B cell (primary cell): ENCODE data around the gene ZNF384. TPM values are rescaled to one million over a fixed set of nuclear protein-coding genes. Genes with fewer than 3 reads are reported as not detected.
A peak's percentile ranks its signal among the peaks of the same experiment; 100 is the strongest.

Experiments used
- ATAC-seq: fragments of 200-7000 bp; cut with Tn5 transposase; one replicate; pipeline ENCODE4 v1.10.0; 2021; ENCODE audit warnings: low read depth, mild to moderate bottlenecking, moderate number of reproducible peaks, moderate library complexity
- CTCF ChIA-PET: fragments of 350-600 bp; sonication (Branson Sonifier 250); formaldehyde crosslinking; loops from one replicate; lab custom pipeline; 2021; ENCODE audit warnings: antibody characterized with exemption, inconsistent platforms; lab: Charles Lee
- POLR2A ChIA-PET: fragments of 350-600 bp; sonication (Branson Sonifier 250); formaldehyde crosslinking; loops from one replicate; lab custom pipeline; 2021; ENCODE audit warnings: antibody characterized with exemption; lab: Charles Lee
- DNase-seq: peaks from one replicate; pipeline ENCODE4 v3.0.0; 2013
- H2AFZ ChIP-seq: 2 replicates; pipeline ENCODE4 v1.6.1; 2012; ENCODE audit warnings: mild to moderate bottlenecking, low read depth, low read length; ENCODE audit not compliant: insufficient read depth, poor library complexity, severe bottlenecking
- H3K27ac ChIP-seq, 2 donors: 1 replicate in 1 of 2; 2 replicates in 1 of 2; pipeline ENCODE4 v1.5.1; 2012 to 2013; ENCODE audit warnings: low read length in 2 of 2, mild to moderate bottlenecking in 2 of 2, moderate library complexity in 1 of 2
- H3K27me3 ChIP-seq, 4 experiments: fragments of 200-600 bp in 1 of 4; sonication (generic) in 1 of 4; replicated peaks in 1 of 4; 1 replicate in 2 of 4; 2 replicates in 2 of 4; pipeline versions ENCODE4 v1.6.1 to v1.7.0; 2013 to 2016; ENCODE audit warnings: low read length in 3 of 4, mild to moderate bottlenecking in 2 of 4, mixed read lengths in 1 of 4, moderate library complexity in 1 of 4; ENCODE audit not compliant: insufficient read depth in 4 of 4, control insufficient read depth in 3 of 4; ENCODE audit errors: control extremely low read depth in 1 of 4
- H3K36me3 ChIP-seq, 2 experiments: replicated peaks in 1 of 2; 1 replicate in 1 of 2; 2 replicates in 1 of 2; pipeline versions ENCODE4 v1.6.1 to v1.7.1; 2013; ENCODE audit warnings: low read length in 1 of 2; ENCODE audit not compliant: insufficient read depth in 2 of 2, control insufficient read depth in 1 of 2; ENCODE audit errors: control extremely low read depth in 1 of 2, extremely low read depth in 1 of 2
- H3K4me1 ChIP-seq, 2 donors: fragments of 200-600 bp in 1 of 2; sonication (generic) in 1 of 2; 1 replicate in 1 of 2; 2 replicates in 1 of 2; pipeline versions ENCODE4 v1.5.1 to v1.6.1; 2013 to 2017; ENCODE audit warnings: low read length in 2 of 2; ENCODE audit not compliant: control insufficient read depth in 2 of 2, insufficient read depth in 2 of 2
- H3K4me2 ChIP-seq: replicated peaks from 2 replicates; pipeline ENCODE3; 2012; ENCODE audit warnings: mild to moderate bottlenecking, low read depth, low read length; ENCODE audit not compliant: poor library complexity, severe bottlenecking
- H3K4me3 ChIP-seq, 5 experiments: fragments of 200-600 bp in 1 of 5; sonication (generic) in 1 of 5; 1 replicate in 3 of 5; 2 replicates in 2 of 5; pipeline versions ENCODE4 v1.5.1 to v1.7.0; 2011 to 2016; ENCODE audit warnings: low read length in 4 of 5, mild to moderate bottlenecking in 4 of 5, low read depth in 2 of 5, control low read depth in 1 of 5, moderate library complexity in 1 of 5; ENCODE audit not compliant: insufficient read depth in 1 of 5; ENCODE audit errors: control extremely low read depth in 1 of 5, extremely low read depth in 1 of 5
- H3K79me2 ChIP-seq: fragments of 200-600 bp; sonication (generic); one replicate; pipeline ENCODE4 v1.6.0; 2016; ENCODE audit warnings: low read length; ENCODE audit not compliant: control insufficient read depth, insufficient read depth
- H3K9ac ChIP-seq: fragments of 200-600 bp; sonication (generic); 2 replicates; pipeline ENCODE4 v1.6.1; 2017; ENCODE audit warnings: mild to moderate bottlenecking, low read length, moderate library complexity
- H3K9me3 ChIP-seq, 3 donors: one replicate each; pipeline versions ENCODE4 v1.6.1 to v1.7.1; 2013; ENCODE audit warnings: low read length in 2 of 3; ENCODE audit not compliant: control insufficient read depth in 2 of 3, insufficient read depth in 1 of 3; ENCODE audit errors: control extremely low read depth in 1 of 3
- H4K20me1 ChIP-seq: 2 replicates; pipeline ENCODE4 v1.6.0; 2012; ENCODE audit warnings: mild to moderate bottlenecking, low read length; ENCODE audit not compliant: insufficient read depth, control insufficient read depth, poor library complexity, severe bottlenecking
- H3K27ac Mint-ChIP-seq: one replicate; pipeline ENCODE4 v1.8.0; 2021; ENCODE audit warnings: mixed read lengths
- H3K27me3 Mint-ChIP-seq: one replicate; pipeline ENCODE4 v1.8.0; 2021; ENCODE audit warnings: mixed read lengths
- H3K4me1 Mint-ChIP-seq: one replicate; pipeline ENCODE4 v1.8.0; 2021; ENCODE audit warnings: mixed read lengths
- H3K4me3 Mint-ChIP-seq: one replicate; pipeline ENCODE4 v1.8.0; 2021; ENCODE audit warnings: mixed read lengths
- H3K9me3 Mint-ChIP-seq: one replicate; pipeline ENCODE4 v1.8.0; 2022; ENCODE audit warnings: mixed read lengths; ENCODE audit not compliant: insufficient read depth
- EZH2 ChIP-seq: IDR thresholded peaks from 2 replicates; pipeline ENCODE4 v1.6.1; 2012; ENCODE audit warnings: borderline replicate concordance, low read depth, mild to moderate bottlenecking, moderate library complexity, low read length; ENCODE audit not compliant: insufficient read depth, poor library complexity, severe bottlenecking
- WGBS: methylation state at CpG from one replicate; pipeline ENCODE4 v1.1.5; 2013; ENCODE audit warnings: missing lambda C conversion rate; ENCODE audit not compliant: insufficient coverage; 5-methylcytosine and 5-hydroxymethylcytosine counted together
- intact Hi-C: fragments of 100-400 bp; cut with micrococcal nuclease; formaldehyde crosslinking; loops from one replicate; pipeline ENCODE4 v1.10.0; 2022
- polyA plus RNA-seq: library from polyadenylated mRNA; depleted of rRNA; stranded (reverse); fragments of >200 nt; gene quantifications from 2 replicates; pipeline ENCODE4 v1.2.3, GENCODE V29; 2012
- total RNA-seq, 2 donors: library from RNA; stranded (reverse); fragments of 120-200 nt in 1 of 2; gene quantifications; 1 replicate in 1 of 2; 2 replicates in 1 of 2; pipeline versions ENCODE4 v1.2.3 to v1.2.4, GENCODE V29; 2013 to 2022
- TF ChIP-seq, protein P1 (sequence below): fragments of 200-600 bp; IDR thresholded peaks from one replicate; pipeline ENCODE4 v1.8.0; 2022; ENCODE audit warnings: antibody characterized with exemption, mild to moderate bottlenecking

Gene ZNF384
- total and polyA plus RNA-seq, 2 donors (not counting 1 experiment from before 2014, with no cell fraction given) = 83.4 to 108 TPM

DNA sequence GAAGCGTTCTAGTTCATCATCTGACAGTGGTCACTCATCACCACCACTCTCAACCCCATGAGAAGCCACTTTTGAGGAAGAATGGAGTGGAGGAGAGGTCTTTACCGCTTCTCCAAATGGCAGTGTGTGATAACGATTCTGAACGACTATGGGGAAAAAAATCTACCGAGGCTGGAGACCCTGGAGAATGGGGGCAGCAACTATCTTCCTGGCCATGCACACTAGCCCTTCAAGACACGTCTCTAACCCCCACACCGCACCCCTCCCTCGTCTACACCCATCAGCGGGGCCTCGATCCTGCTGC, 26.6 kb downstream of the ZNF384 start:
- Histone ChIP-seq H3K27me3 (no peaks in the 10 kb centered on the region), H3K9ac (peak overlapping the region; percentile 81), H2AFZ (peak overlapping the region; percentile 96), H4K20me1 (peaks cover 10% of the 10 kb centered on the region), H3K79me2 (peaks cover 51% of the 10 kb centered on the region), H3K4me3 (peak overlapping the region; percentile 62 to 94 (median 90)), H3K4me1 (peaks cover 15 to 19% of the 10 kb centered on the region in 2 donors), H3K9me3 (no peaks in the 10 kb centered on the region), H3K36me3 (peaks cover 0 to 20% of the 10 kb centered on the region in 2 experiments), H3K4me2 (peak overlapping the region; percentile 84), H3K27ac (peak overlapping the region; percentile 62 to 76)
- POLR2A ChIA-PET = interaction anchor here (0.7 kb wide), 1 partner anchor 189 kb away, joined by 3 read pairs; the partner anchor contains the start of gene USP5
- CTCF ChIA-PET = interaction anchor here (2.9 kb wide), 1 partner anchor 27 kb away, joined by 10 read pairs; the partner anchor contains the start of gene ZNF384
- 0% methylated on average over 7 of the region's 10 CpGs for WGBS
- Mint-ChIP-seq H3K27me3 (no peaks in the 10 kb centered on the region), H3K9me3 (no peaks in the 10 kb centered on the region), H3K4me1 (peaks cover 28% of the 10 kb centered on the region), H3K4me3 (peak overlapping the region; percentile 93), H3K27ac (peak overlapping the region; percentile 92)
- TF ChIP-seq, protein P1, sequence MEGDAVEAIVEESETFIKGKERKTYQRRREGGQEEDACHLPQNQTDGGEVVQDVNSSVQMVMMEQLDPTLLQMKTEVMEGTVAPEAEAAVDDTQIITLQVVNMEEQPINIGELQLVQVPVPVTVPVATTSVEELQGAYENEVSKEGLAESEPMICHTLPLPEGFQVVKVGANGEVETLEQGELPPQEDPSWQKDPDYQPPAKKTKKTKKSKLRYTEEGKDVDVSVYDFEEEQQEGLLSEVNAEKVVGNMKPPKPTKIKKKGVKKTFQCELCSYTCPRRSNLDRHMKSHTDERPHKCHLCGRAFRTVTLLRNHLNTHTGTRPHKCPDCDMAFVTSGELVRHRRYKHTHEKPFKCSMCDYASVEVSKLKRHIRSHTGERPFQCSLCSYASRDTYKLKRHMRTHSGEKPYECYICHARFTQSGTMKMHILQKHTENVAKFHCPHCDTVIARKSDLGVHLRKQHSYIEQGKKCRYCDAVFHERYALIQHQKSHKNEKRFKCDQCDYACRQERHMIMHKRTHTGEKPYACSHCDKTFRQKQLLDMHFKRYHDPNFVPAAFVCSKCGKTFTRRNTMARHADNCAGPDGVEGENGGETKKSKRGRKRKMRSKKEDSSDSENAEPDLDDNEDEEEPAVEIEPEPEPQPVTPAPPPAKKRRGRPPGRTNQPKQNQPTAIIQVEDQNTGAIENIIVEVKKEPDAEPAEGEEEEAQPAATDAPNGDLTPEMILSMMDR = no peak
- TF ChIP-seq EZH2 = no peak
- DNase-seq (no peak), ATAC-seq (peak; percentile 50)
- intact Hi-C loops = no loop called here

GRCh38 chr12:6653987-6654386, 35.2 kb downstream of the ZNF384 start:
- ATAC-seq = no peak
- Histone ChIP-seq H3K4me3 (no peak overlapping the region), H3K4me2 (no peak overlapping the region), H3K36me3 (peaks cover 3 to 62% of the 10 kb centered on the region in 2 experiments), H3K9ac (no peak overlapping the region), H3K9me3 (no peaks in the 10 kb centered on the region), H3K79me2 (peaks cover 47% of the 10 kb centered on the region), H4K20me1 (peaks cover 22% of the 10 kb centered on the region), H3K27me3 (no peaks in the 10 kb centered on the region), H3K4me1 (no peaks in the 10 kb centered on the region), H3K27ac (no peak overlapping the region), H2AFZ (no peak overlapping the region)
- Mint-ChIP-seq H3K27me3 (no peaks in the 10 kb centered on the region), H3K4me3 (no peak overlapping the region), H3K4me1 (peaks cover 8% of the 10 kb centered on the region), H3K9me3 (no peaks in the 10 kb centered on the region), H3K27ac (no peak overlapping the region)
- DNase-seq = no peak
- 83% methylated on average over 1 of the region's 5 CpGs for WGBS
- TF ChIP-seq, protein P1 = no peak
- TF ChIP-seq EZH2 = no peak
- intact Hi-C loops = no loop called here
- ChIA-PET POLR2A (interaction anchor here (0.7 kb wide), 1 partner anchor 212 kb away, joined by 3 read pairs; no protein-coding TSS in a partner anchor), CTCF (interaction anchor here (1.0 kb wide), 1 partner anchor 19 kb away, joined by 3 read pairs; the partner anchor contains the start of gene LPAR5)
